Panc1 (cell line): ENCODE data around the gene CBX4. TPM values are rescaled to one million over a fixed set of nuclear protein-coding genes. Genes with fewer than 3 reads are reported as not detected.

ENCODE experiments used
- ATAC-seq: fragments of 200-7000 bp; cut with Tn5 transposase; 2 replicates; pipeline ENCODE4 v1.9.1; 2020; ENCODE audit warnings: mild to moderate bottlenecking, moderate library complexity
- BruUV-seq: library from RNA; stranded (reverse); fragments of 400-500 nt; replicated peaks from 2 replicates; lab custom pipeline; 2021; lab: Mats Ljungman, UMichigan
- CTCF ChIA-PET: fragments of 300-600 bp; sonication (Branson Sonifier 250); formaldehyde crosslinking; loops from one replicate; lab custom pipeline; 2022; ENCODE audit warnings: antibody characterized with exemption; lab: Charles Lee
- POLR2A ChIA-PET: fragments of 300-600 bp; sonication (Branson Sonifier 250); formaldehyde crosslinking; loops from one replicate; lab custom pipeline; 2022; ENCODE audit warnings: antibody characterized with exemption; lab: Charles Lee
- DNase-seq: peaks from one replicate; pipeline ENCODE4 v3.0.0-alpha.2; 2010; ENCODE audit warnings: low read depth, low spot score
- H3K27ac ChIP-seq: 2 replicates; pipeline ENCODE4 v1.5.1; 2011; ENCODE audit warnings: mild to moderate bottlenecking, low read length, inconsistent platforms
- H3K27me3 ChIP-seq: fragments of 200-500 bp; sonication (Bioruptor generic); 2 replicates; pipeline ENCODE4 v1.6.0; 2014; ENCODE audit warnings: low read length, inconsistent platforms; ENCODE audit not compliant: control insufficient read depth, insufficient read depth
- H3K36me3 ChIP-seq: fragments of 200-500 bp; sonication (Bioruptor generic); 2 replicates; pipeline ENCODE4 v1.5.1; 2014; ENCODE audit warnings: inconsistent platforms, mild to moderate bottlenecking, low read length, moderate library complexity; ENCODE audit not compliant: control insufficient read depth, insufficient read depth
- H3K4me1 ChIP-seq: 2 replicates; pipeline ENCODE4 v1.5.1; 2011; ENCODE audit warnings: inconsistent platforms, mild to moderate bottlenecking, low read length, moderate library complexity; ENCODE audit not compliant: control insufficient read depth, insufficient read depth
- H3K4me3 ChIP-seq, 2 experiments: 2 replicates each; pipeline ENCODE4 v1.5.1; 2011 to 2012; ENCODE audit warnings: low read depth in 2 of 2, low read length in 2 of 2, mild to moderate bottlenecking in 2 of 2, inconsistent platforms in 1 of 2, moderate library complexity in 1 of 2
- H3K9me3 ChIP-seq: fragments of 200-500 bp; sonication (Bioruptor generic); 2 replicates; pipeline ENCODE4 v1.5.1; 2014; ENCODE audit warnings: low read depth, mild to moderate bottlenecking, inconsistent platforms, low read length, moderate library complexity; ENCODE audit not compliant: control insufficient read depth, insufficient read depth
- CTCF ChIP-seq: fragments of 450-650 bp; IDR thresholded peaks from 2 replicates; pipeline ENCODE4 v1.5.1; 2017; ENCODE audit warnings: mild to moderate bottlenecking
- POLR2AphosphoS5 ChIP-seq: IDR thresholded peaks from 2 replicates; pipeline ENCODE4 v1.6.1; 2012; ENCODE audit warnings: mild to moderate bottlenecking, low read depth, low read length, moderate library complexity
- REST ChIP-seq, 2 experiments: IDR thresholded peaks; 2 replicates each; pipeline ENCODE4 v1.6.1; 2011 to 2012; ENCODE audit warnings: low read depth in 2 of 2, control low read depth in 1 of 2, low read length in 1 of 2, mild to moderate bottlenecking in 1 of 2, moderate library complexity in 1 of 2; ENCODE audit not compliant: insufficient read depth in 1 of 2
- SIN3A ChIP-seq: IDR thresholded peaks from 2 replicates; pipeline ENCODE4 v1.6.1; 2012; ENCODE audit warnings: low read depth, mild to moderate bottlenecking, low read length, moderate library complexity, borderline replicate concordance; ENCODE audit not compliant: insufficient read depth
- TCF7L2 ChIP-seq: IDR thresholded peaks from 2 replicates; pipeline ENCODE4 v1.6.1; 2011; ENCODE audit warnings: mild to moderate bottlenecking, low read depth, low read length, inconsistent platforms
- in situ Hi-C: cut with HindIII; loops from 2 replicates; pipeline ENCODE4 v1.10.0; 2016; ENCODE audit warnings: low sequenced_read_pairs, low pct_unique_long_range_greater_than_20kb
- intact Hi-C: fragments of 100-400 bp; cut with micrococcal nuclease; formaldehyde crosslinking; loops from one replicate; pipeline ENCODE4 v1.10.0; 2022; ENCODE audit not compliant: unreplicated experiment
- total RNA-seq: library from RNA; stranded (reverse); gene quantifications from one replicate; pipeline ENCODE4 v1.2.1, GENCODE V29; 2021; ENCODE audit not compliant: unreplicated experiment

The CBX4 gene
- total RNA-seq, 1 experiment from 2014 or later: 48.6 TPM

GRCh38 chr17:79815836-79816461 lies 23.3 kb downstream of the CBX4 start:
- Histone ChIP-seq H3K9me3 (no peaks in the 10 kb centered on the region), H3K4me3 (no peak overlapping the region), H3K36me3 (no peaks in the 10 kb centered on the region), H3K4me1 (peaks cover 16% of the 10 kb centered on the region), H3K27ac (no peak overlapping the region), H3K27me3 (no peaks in the 10 kb centered on the region)
- CTCF ChIA-PET: no interaction called here
- ATAC-seq (no peak), DNase-seq (no peak)
- POLR2A ChIA-PET: interaction anchor here (0.5 kb wide), 1 partner anchor 23 kb away, joined by 3 read pairs; the partner anchor contains the start of gene CBX4
- no peak for TF ChIP-seq SIN3A
- no peak for TF ChIP-seq POLR2AphosphoS5
- no peak for TF ChIP-seq CTCF
- no peak for TF ChIP-seq REST (IDR thresholded peaks at IDR 0.05; ENCODE audit: insufficient read depth in 1 of 2, low read depth in 2 of 2, low read length in 1 of 2)
- TF ChIP-seq TCF7L2: no peak
- intact Hi-C loops: no loop called here
- in situ Hi-C loops: no loop called here
- BruUV-seq: no TSS peak

GRCh38 chr17:79814974-79815835 lies 24.0 kb downstream of the CBX4 start:
- intact Hi-C loops: no loop called here
- Histone ChIP-seq H3K36me3 (no peaks in the 10 kb centered on the region), H3K27me3 (no peaks in the 10 kb centered on the region), H3K4me1 (peaks cover 18% of the 10 kb centered on the region), H3K4me3 (no peak overlapping the region), H3K27ac (no peak overlapping the region), H3K9me3 (no peaks in the 10 kb centered on the region)
- TF ChIP-seq REST (IDR thresholded peaks at IDR 0.05; ENCODE audit: insufficient read depth in 1 of 2, low read depth in 2 of 2, low read length in 1 of 2) (no peak), CTCF (no peak), TCF7L2 (no peak), SIN3A (no peak), POLR2AphosphoS5 (no peak)
- no TSS peak for BruUV-seq
- ATAC-seq (no peak), DNase-seq (no peak)
- ChIA-PET CTCF (no interaction called here), POLR2A (no interaction called here)
- in situ Hi-C loops: no loop called here
